Calu3 (cell line): Measurements from ENCODE around the gene SPIRE1. TPM values are rescaled to one million over a fixed set of nuclear protein-coding genes. Genes with fewer than 3 reads are reported as not detected.

Experiments used
- BruUV-seq: library from RNA; stranded (reverse); fragments of 400-500 nt; replicated peaks from 2 replicates; lab custom pipeline; 2021; lab: Mats Ljungman, UMichigan
- CTCF ChIA-PET: fragments of 300-600 bp; sonication (Branson Sonifier 250); formaldehyde crosslinking; loops from one replicate; lab custom pipeline; 2022; ENCODE audit warnings: antibody characterized with exemption; lab: Charles Lee
- DNase-seq: peaks from one replicate; pipeline ENCODE4 v3.0.0; 2022
- H3K27ac Mint-ChIP-seq: one replicate; pipeline ENCODE4 v1.8.0; 2022; ENCODE audit warnings: mixed read lengths; ENCODE audit not compliant: unreplicated experiment
- H3K27me3 Mint-ChIP-seq: one replicate; pipeline ENCODE4 v1.8.0; 2022; ENCODE audit warnings: mixed read lengths; ENCODE audit not compliant: unreplicated experiment
- H3K36me3 Mint-ChIP-seq: one replicate; pipeline ENCODE4 v1.8.0; 2022; ENCODE audit warnings: mild to moderate bottlenecking, moderate library complexity, mixed read lengths; ENCODE audit not compliant: insufficient read depth, unreplicated experiment
- H3K4me1 Mint-ChIP-seq: one replicate; pipeline ENCODE4 v1.8.0; 2022; ENCODE audit warnings: mild to moderate bottlenecking, low read depth, mixed read lengths; ENCODE audit not compliant: unreplicated experiment
- H3K4me3 Mint-ChIP-seq: one replicate; pipeline ENCODE4 v1.8.0; 2022; ENCODE audit warnings: mild to moderate bottlenecking, low read depth, moderate library complexity, mixed read lengths; ENCODE audit not compliant: unreplicated experiment
- H3K9me3 Mint-ChIP-seq: one replicate; pipeline ENCODE4 v1.8.0; 2022; ENCODE audit warnings: low read depth, mixed read lengths; ENCODE audit not compliant: unreplicated experiment
- intact Hi-C: fragments of 100-400 bp; cut with micrococcal nuclease; formaldehyde crosslinking; loops from one replicate; pipeline ENCODE4 v1.10.0; 2022; ENCODE audit not compliant: unreplicated experiment
- total RNA-seq: library from RNA; stranded (reverse); gene quantifications from 2 replicates; pipeline ENCODE4 v1.2.3, GENCODE V29; 2022
- TF ChIP-seq, protein P1 (sequence below): fragments of 200-600 bp; IDR thresholded peaks from one replicate; pipeline ENCODE4 v1.8.0; 2022; ENCODE audit warnings: antibody characterized with exemption; ENCODE audit not compliant: unreplicated experiment

Gene SPIRE1
- total RNA-seq, 1 experiment from 2014 or later: 98.6 TPM

DNA sequence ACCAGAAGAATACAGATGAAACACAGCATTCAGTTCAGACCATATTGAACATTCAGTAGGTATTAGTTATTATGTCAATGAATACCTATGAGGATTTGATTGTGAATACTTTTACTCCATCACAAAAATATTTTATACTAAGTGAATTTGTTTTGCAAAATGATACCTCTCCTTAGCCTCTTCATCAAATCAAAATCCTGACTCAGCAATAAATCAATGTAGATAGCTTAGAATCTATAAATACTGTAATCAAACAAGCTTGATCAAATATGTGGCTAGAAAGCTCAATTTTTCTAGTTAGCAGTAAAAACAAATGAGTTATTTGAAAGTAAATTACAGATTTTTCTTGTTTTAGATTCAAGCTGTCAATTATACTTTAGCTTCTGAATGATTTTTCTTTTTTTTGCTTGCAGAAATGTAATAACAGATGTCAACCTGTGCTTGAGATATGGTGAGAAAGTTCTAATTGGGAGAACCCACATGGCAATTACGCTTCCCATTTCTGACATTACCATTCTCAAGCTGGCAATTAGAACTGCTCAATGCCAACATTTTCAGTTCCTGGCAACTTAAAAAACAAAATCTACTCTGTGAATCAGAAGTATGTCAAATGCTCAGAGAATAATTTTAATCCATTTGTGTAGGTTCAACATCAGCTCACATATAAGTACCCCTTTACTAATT lies 140.6 kb downstream of the SPIRE1 start:
- BruUV-seq: no TSS peak
- CTCF ChIA-PET: no interaction called here
- intact Hi-C loops: no loop called here
- Mint-ChIP-seq H3K4me1 (peaks cover 25% of the 10 kb centered on the region), H3K27ac (no peak overlapping the region), H3K9me3 (no peaks in the 10 kb centered on the region), H3K36me3 (peaks cover 11% of the 10 kb centered on the region), H3K4me3 (no peak overlapping the region), H3K27me3 (no peaks in the 10 kb centered on the region)
- DNase-seq: no peak
- TF ChIP-seq, protein P1, sequence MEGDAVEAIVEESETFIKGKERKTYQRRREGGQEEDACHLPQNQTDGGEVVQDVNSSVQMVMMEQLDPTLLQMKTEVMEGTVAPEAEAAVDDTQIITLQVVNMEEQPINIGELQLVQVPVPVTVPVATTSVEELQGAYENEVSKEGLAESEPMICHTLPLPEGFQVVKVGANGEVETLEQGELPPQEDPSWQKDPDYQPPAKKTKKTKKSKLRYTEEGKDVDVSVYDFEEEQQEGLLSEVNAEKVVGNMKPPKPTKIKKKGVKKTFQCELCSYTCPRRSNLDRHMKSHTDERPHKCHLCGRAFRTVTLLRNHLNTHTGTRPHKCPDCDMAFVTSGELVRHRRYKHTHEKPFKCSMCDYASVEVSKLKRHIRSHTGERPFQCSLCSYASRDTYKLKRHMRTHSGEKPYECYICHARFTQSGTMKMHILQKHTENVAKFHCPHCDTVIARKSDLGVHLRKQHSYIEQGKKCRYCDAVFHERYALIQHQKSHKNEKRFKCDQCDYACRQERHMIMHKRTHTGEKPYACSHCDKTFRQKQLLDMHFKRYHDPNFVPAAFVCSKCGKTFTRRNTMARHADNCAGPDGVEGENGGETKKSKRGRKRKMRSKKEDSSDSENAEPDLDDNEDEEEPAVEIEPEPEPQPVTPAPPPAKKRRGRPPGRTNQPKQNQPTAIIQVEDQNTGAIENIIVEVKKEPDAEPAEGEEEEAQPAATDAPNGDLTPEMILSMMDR: no peak

DNA sequence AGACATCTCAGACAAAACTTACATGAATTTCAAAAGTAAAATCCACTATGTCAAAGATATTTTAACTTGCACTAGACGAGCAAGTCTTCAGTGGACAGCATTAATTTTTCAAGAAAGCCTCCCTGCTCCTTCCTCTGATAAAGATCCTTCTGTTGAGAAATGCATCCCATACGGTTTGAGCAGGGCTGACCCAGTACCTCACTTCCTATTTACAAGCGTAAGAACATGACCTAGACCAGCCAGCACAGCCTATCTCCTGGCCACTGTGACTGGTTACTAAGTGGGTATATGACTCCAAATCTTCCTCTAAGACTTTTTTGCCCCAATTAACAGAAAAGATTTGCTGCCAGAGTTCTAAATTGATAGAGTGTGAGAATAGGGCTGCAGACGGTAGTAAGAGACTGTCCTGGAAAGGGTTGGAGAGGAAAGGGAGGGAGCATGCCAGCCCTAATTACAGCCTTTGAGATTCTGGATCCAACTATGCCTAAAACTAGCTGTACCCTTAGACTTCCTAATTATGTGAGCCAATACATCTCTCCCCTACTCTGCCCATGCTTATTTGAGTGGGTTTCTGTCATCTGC lies 141.8 kb downstream of the SPIRE1 start:
- intact Hi-C loops: no loop called here
- TF ChIP-seq, protein P1: no peak
- no TSS peak for BruUV-seq
- CTCF ChIA-PET: no interaction called here
- H3K9me3 Mint-ChIP-seq: no peaks in the 10 kb centered on the region
- no peaks in the 10 kb centered on the region for H3K27me3 Mint-ChIP-seq
- H3K27ac Mint-ChIP-seq: no peak overlapping the region
- no peak for DNase-seq
- H3K36me3 Mint-ChIP-seq: peaks cover 11% of the 10 kb centered on the region
- H3K4me3 Mint-ChIP-seq: no peak overlapping the region
- peaks cover 25% of the 10 kb centered on the region for H3K4me1 Mint-ChIP-seq

DNA sequence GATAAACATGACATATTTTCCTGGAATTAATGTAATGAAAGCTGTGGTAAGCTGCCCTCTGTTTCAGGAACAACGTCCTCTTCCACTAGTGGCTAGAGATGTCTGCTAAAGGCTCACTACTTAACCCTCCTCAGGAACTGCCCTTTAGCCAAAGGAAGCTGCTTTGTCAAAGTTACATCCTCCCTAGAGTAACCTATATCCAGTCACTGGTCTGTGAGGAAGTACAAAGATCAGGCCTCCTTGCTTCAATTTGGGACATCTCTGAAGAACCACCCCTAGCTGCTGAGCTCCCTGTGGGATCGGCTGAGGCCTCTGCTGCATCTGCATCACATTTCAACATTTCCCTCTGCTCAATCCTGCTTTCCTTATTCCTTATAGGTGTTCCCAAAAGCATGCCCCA lies 142.4 kb downstream of the SPIRE1 start:
- no peaks in the 10 kb centered on the region for H3K27me3 Mint-ChIP-seq
- BruUV-seq: no TSS peak
- no peak for DNase-seq
- intact Hi-C loops: no loop called here
- H3K4me3 Mint-ChIP-seq: no peak overlapping the region
- no peaks in the 10 kb centered on the region for H3K9me3 Mint-ChIP-seq
- peaks cover 14% of the 10 kb centered on the region for H3K36me3 Mint-ChIP-seq
- peaks cover 25% of the 10 kb centered on the region for H3K4me1 Mint-ChIP-seq
- TF ChIP-seq, protein P1: no peak
- no peak overlapping the region for H3K27ac Mint-ChIP-seq
- CTCF ChIA-PET: interaction anchor here (0.6 kb wide), 1 partner anchor 433 kb away, joined by 9 read pairs; no protein-coding TSS in a partner anchor

DNA sequence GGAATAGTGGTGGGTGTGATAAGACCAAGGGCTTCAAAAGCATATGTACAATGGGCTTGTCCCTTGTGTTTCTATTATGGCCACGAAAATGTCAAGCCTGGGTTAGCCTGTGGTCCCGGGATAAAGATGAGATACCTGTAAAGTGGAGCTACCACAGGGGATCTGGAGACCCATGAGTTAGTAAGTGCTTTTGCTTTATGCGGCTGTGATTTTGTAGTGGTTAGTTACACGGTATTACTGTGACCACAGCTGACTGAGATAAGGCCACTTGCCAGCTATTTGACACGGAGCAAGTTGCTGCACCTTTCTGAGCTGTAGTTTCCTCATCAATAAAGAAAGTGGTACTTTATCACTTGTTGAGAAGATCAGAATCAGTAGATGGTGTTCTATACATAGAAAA lies 150.9 kb downstream of the SPIRE1 start:
- intact Hi-C loops: no loop called here
- TF ChIP-seq, protein P1: no peak
- Mint-ChIP-seq H3K9me3 (no peaks in the 10 kb centered on the region), H3K4me1 (no peaks in the 10 kb centered on the region), H3K27ac (no peak overlapping the region), H3K36me3 (peaks cover 43% of the 10 kb centered on the region), H3K4me3 (no peak overlapping the region), H3K27me3 (no peaks in the 10 kb centered on the region)
- no TSS peak for BruUV-seq
- DNase-seq: no peak
- CTCF ChIA-PET: no interaction called here
